Measurements from ENCODE around the gene PEX14. TPM values are rescaled to one million over a fixed set of nuclear protein-coding genes. Genes with fewer than 3 reads are reported as not detected.

PEX14 gene
- total RNA-seq, 2 experiments from 2014 or later = 13.3 to 14.8 TPM

DNA sequence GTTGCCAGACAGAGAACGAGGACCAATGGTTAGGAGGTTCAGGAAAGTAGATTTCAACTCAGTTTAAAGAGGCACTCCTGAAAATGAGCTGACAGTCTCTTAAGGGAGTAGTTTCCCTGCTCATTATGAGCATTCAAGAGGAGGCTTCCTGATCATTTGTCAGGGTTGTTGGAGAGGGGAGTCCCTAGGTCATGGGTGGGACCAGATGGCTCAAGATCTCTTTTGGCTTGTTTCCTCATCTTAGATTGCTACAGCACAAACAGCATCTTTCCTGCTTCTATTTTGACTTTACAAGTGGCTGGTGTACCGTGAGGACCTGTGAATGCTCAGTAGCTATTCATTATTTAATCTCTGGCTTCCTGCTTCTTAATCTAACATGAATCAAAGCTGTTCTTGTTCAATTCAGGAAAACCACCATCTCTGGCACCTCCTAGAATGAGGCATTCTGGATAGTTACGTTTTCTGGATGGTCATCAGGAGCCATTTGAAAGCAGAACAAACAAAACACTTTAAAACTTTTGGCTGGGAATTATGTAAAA is 47.6 kb downstream of the PEX14 start:
- peaks cover 10% of the 10 kb centered on the region for H3K4me1 ChIP-seq (ENCODE audit: insufficient read depth, low read length)
- ChIA-PET CTCF (interaction anchor here (0.7 to 1.1 kb wide), 2 partner anchors 15 to 27 kb away, joined by 3 to 6 read pairs; no protein-coding TSS in a partner anchor), POLR2A (interaction anchor here (1.2 kb wide), 1 partner anchor 11 kb away, joined by 5 read pairs; no protein-coding TSS in a partner anchor)
- Mint-ChIP-seq H3K4me1 (ENCODE audit: low read depth) (peaks cover 38% of the 10 kb centered on the region), H3K27ac (no peak overlapping the region), H3K9me3 (no peaks in the 10 kb centered on the region), H3K4me3 (no peak overlapping the region), H3K27me3 (no peaks in the 10 kb centered on the region), H3K36me3 (ENCODE audit: low read depth) (peaks cover 41% of the 10 kb centered on the region)
- no peak for ATAC-seq (ENCODE audit: poor library complexity)
- TF ChIP-seq, protein P1, sequence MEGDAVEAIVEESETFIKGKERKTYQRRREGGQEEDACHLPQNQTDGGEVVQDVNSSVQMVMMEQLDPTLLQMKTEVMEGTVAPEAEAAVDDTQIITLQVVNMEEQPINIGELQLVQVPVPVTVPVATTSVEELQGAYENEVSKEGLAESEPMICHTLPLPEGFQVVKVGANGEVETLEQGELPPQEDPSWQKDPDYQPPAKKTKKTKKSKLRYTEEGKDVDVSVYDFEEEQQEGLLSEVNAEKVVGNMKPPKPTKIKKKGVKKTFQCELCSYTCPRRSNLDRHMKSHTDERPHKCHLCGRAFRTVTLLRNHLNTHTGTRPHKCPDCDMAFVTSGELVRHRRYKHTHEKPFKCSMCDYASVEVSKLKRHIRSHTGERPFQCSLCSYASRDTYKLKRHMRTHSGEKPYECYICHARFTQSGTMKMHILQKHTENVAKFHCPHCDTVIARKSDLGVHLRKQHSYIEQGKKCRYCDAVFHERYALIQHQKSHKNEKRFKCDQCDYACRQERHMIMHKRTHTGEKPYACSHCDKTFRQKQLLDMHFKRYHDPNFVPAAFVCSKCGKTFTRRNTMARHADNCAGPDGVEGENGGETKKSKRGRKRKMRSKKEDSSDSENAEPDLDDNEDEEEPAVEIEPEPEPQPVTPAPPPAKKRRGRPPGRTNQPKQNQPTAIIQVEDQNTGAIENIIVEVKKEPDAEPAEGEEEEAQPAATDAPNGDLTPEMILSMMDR (IDR thresholded peaks at IDR 0.05) = no peak
- no peaks in the 10 kb centered on the region for H3K27me3 ChIP-seq (ENCODE audit: control insufficient read depth in 1 of 2, insufficient read depth in 2 of 2, low read length in 2 of 2)
- DNase-seq = no peak
- H3K4me3 ChIP-seq (ENCODE audit: low read length) = no peak overlapping the region
- peaks cover 6% of the 10 kb centered on the region for H3K36me3 ChIP-seq (ENCODE audit: insufficient read depth, low read length)
- no peaks in the 10 kb centered on the region for H3K9me3 ChIP-seq (ENCODE audit: control insufficient read depth in 1 of 2, insufficient read depth in 1 of 2, low read length in 2 of 2)
- intact Hi-C loops (cut with DNase I, micrococcal nuclease) = no loop called here
- no peak overlapping the region for H3K27ac ChIP-seq (ENCODE audit: low read depth in 1 of 2, low read length in 2 of 2)

DNA sequence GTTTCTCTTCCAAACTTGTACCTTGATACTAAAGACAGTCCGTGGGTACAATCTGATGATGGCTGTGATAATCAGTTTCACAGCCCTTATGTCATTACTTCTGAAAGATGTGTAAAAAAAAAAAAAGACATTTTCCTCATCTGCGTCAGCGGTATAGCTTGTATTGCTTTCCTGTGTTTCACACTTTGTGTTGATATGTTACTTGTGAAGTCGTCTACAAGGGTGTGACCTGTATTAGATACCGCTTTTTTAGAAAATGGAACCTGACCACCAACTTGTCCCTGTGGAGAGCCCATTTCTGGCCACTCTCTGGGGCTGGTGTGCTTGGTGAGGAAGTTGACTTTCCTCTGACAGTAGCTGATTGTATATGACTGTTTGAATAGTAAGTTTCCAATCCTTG is 50.5 kb downstream of the PEX14 start:
- H3K9me3 Mint-ChIP-seq = no peaks in the 10 kb centered on the region
- TF ChIP-seq, protein P1 (IDR thresholded peaks at IDR 0.05) = no peak
- Histone ChIP-seq H3K36me3 (ENCODE audit: insufficient read depth, low read length) (peaks cover 6% of the 10 kb centered on the region), H3K4me3 (ENCODE audit: low read length) (no peak overlapping the region), H3K9me3 (ENCODE audit: control insufficient read depth in 1 of 2, insufficient read depth in 1 of 2, low read length in 2 of 2) (no peaks in the 10 kb centered on the region), H3K4me1 (ENCODE audit: insufficient read depth, low read length) (peaks cover 7% of the 10 kb centered on the region), H3K27ac (ENCODE audit: low read depth in 1 of 2, low read length in 2 of 2) (no peak overlapping the region), H3K27me3 (ENCODE audit: control insufficient read depth in 1 of 2, insufficient read depth in 2 of 2, low read length in 2 of 2) (no peaks in the 10 kb centered on the region)
- no peaks in the 10 kb centered on the region for H3K27me3 Mint-ChIP-seq
- POLR2A ChIA-PET = no interaction called here
- H3K4me3 Mint-ChIP-seq = no peak overlapping the region
- peak in 3 of 14 experiments; percentile 23 to 73 (median 24) for DNase-seq
- H3K4me1 Mint-ChIP-seq (ENCODE audit: low read depth) = peaks cover 40% of the 10 kb centered on the region
- no peak overlapping the region for H3K27ac Mint-ChIP-seq
- CTCF ChIA-PET = interaction anchor here (1.4 kb wide), 1 partner anchor 30 kb away, joined by 3 read pairs; no protein-coding TSS in a partner anchor
- peaks cover 26% of the 10 kb centered on the region for H3K36me3 Mint-ChIP-seq (ENCODE audit: low read depth)
- no peak for ATAC-seq (ENCODE audit: poor library complexity)
- intact Hi-C loops (cut with DNase I, micrococcal nuclease) = no loop called here

DNA sequence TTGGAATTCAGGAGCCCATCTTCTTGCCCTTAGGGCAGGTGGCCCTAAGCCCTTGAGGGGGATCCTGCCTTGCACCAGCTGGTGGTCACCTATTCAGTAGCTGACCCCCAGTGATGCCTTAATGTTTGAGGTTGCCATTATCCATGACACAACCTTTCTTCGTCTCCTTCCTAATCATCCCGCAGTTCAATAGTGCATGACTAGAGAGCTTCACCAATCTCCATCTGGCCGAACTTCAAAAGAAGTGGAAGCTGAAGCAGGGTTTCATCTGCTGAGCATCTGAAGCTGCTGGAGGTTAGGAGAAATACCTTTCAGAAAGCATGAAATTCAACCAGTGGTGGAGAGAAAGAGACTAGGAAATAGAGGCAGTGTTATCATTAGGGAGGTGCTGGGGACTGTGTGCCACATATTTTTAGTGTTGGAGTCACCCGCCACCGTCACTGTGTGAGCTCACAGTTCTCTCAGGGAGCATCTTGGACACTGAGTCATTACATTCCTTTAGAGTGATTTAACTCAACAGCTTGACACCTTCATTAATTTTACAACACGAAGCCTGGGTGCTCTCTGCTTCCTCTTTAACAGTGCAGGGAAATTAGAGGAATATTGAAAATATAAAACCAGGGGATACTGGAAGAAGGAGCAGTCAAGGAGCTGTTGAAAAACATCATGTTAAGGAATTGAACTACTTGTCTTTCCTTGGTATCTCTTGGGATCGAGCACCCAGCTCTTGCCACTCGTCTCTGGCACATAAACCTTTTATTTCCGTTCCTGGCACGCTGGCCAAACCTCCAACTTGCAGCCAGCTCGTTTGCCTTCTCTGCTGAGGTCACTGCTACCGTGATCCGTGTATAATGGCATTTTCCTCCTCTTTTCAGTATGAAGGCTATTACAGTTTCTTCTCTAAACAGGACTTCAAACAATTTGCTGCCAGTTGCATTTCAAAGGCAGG is 53.6 kb downstream of the PEX14 start:
- no peak overlapping the region for H3K4me3 ChIP-seq (ENCODE audit: low read length)
- no peak overlapping the region for H3K27ac Mint-ChIP-seq
- H3K36me3 Mint-ChIP-seq (ENCODE audit: low read depth) = peaks cover 5% of the 10 kb centered on the region
- intact Hi-C loops (cut with DNase I, micrococcal nuclease) = no loop called here
- ChIA-PET CTCF (interaction anchor here (1.1 kb wide), 1 partner anchor 21 kb away, joined by 5 read pairs; no protein-coding TSS in a partner anchor), POLR2A (interaction anchor here (0.6 kb wide), 1 partner anchor 503 kb away, joined by 3 read pairs; no protein-coding TSS in a partner anchor)
- H3K9me3 ChIP-seq (ENCODE audit: control insufficient read depth in 1 of 2, insufficient read depth in 1 of 2, low read length in 2 of 2) = no peaks in the 10 kb centered on the region
- no peaks in the 10 kb centered on the region for H3K9me3 Mint-ChIP-seq
- no peak for DNase-seq
- H3K4me1 Mint-ChIP-seq (ENCODE audit: low read depth) = peaks cover 20% of the 10 kb centered on the region
- H3K27ac ChIP-seq (ENCODE audit: low read depth in 1 of 2, low read length in 2 of 2) = no peak overlapping the region
- H3K27me3 Mint-ChIP-seq = no peaks in the 10 kb centered on the region
- H3K36me3 ChIP-seq (ENCODE audit: insufficient read depth, low read length) = no peaks in the 10 kb centered on the region
- no peaks in the 10 kb centered on the region for H3K27me3 ChIP-seq (ENCODE audit: control insufficient read depth in 1 of 2, insufficient read depth in 2 of 2, low read length in 2 of 2)
- no peak for ATAC-seq (ENCODE audit: poor library complexity)
- H3K4me3 Mint-ChIP-seq = no peak overlapping the region
- H3K4me1 ChIP-seq (ENCODE audit: insufficient read depth, low read length) = peaks cover 4% of the 10 kb centered on the region
- TF ChIP-seq, protein P1 (IDR thresholded peaks at IDR 0.05) = no peak
